Activated T-cell treated with anti-CD3 and anti-CD28 coated beads for 24 hours (primary cell): ENCODE measurements around the gene MARK4.
"Not testable (repeated sequence)": the region's sequence is repeated elsewhere in the genome, so short reads cannot be mapped to it uniquely, and the experiment has no call there.

Experiments used
- DNase-seq: peaks from one replicate; pipeline ENCODE4 v3.0.0-alpha.2; 2020; ENCODE audit warnings: low read depth

MARK4 gene

GRCh38 chr19:45305421-45305820 is 54.4 kb downstream of the MARK4 start:
- DNase-seq = no peak

GRCh38 chr19:45306040-45306439 is 55.0 kb downstream of the MARK4 start:
- DNase-seq = no peak

- DNase-seq = no peak
Observed at GRCh38 chr19:45306518-45307027, 55.5 kb downstream of the MARK4 start.

- DNase-seq = no peak
Observed at GRCh38 chr19:45307361-45307760, 56.3 kb downstream of the MARK4 start.

GRCh38 chr19:45309322-45309721 is 58.3 kb downstream of the MARK4 start:
- not testable (repeated sequence) for DNase-seq

GRCh38 chr19:45311621-45312020 is 60.5 kb downstream of the MARK4 start:
- no peak for DNase-seq

GRCh38 chr19:45312285-45312684 is 61.2 kb downstream of the MARK4 start:
- not testable (repeated sequence) for DNase-seq

GRCh38 chr19:45314708-45315245 is 63.7 kb downstream of the MARK4 start:
- DNase-seq = no peak

- DNase-seq = no peak
Observed at GRCh38 chr19:45315304-45315703, 64.2 kb downstream of the MARK4 start.

- no peak for DNase-seq
Observed at GRCh38 chr19:45320997-45321775, 70.1 kb downstream of the MARK4 start.

GRCh38 chr19:45321848-45322247 is 70.8 kb downstream of the MARK4 start:
- no peak for DNase-seq

GRCh38 chr19:45322311-45322710 is 71.2 kb downstream of the MARK4 start:
- DNase-seq = no peak

- DNase-seq = no peak
Observed at GRCh38 chr19:45322744-45323281, 71.7 kb downstream of the MARK4 start, which contains the start of gene CKM. Gene CKM (minus strand): TSS chr19:45322875. CDS start chr19:45319713, 3,162 bp downstream.

GRCh38 chr19:45323671-45324081 is 72.6 kb downstream of the MARK4 start:
- no peak for DNase-seq

- DNase-seq = no peak
Observed at GRCh38 chr19:45324349-45324907, 73.4 kb downstream of the MARK4 start.

GRCh38 chr19:45327404-45328143 is 76.5 kb downstream of the MARK4 start:
- no peak for DNase-seq

GRCh38 chr19:45331411-45331810 is 80.3 kb downstream of the MARK4 start:
- no peak for DNase-seq

GRCh38 chr19:45333609-45334303 is 82.7 kb downstream of the MARK4 start:
- no peak for DNase-seq

- not testable (repeated sequence) for DNase-seq
Observed at GRCh38 chr19:45334881-45335280, 83.8 kb downstream of the MARK4 start.

- DNase-seq = no peak
Observed at GRCh38 chr19:45336696-45337251, 85.7 kb downstream of the MARK4 start.

- no peak for DNase-seq
Observed at GRCh38 chr19:45339629-45340028, 88.6 kb downstream of the MARK4 start.
